IPS-15b (cell line): Measurements from ENCODE around the gene WNK4.

Experiments
- H3K27me3 ChIP-seq: one replicate; pipeline ENCODE4 v1.6.1; 2013; ENCODE audit warnings: low read length; ENCODE audit not compliant: control insufficient read depth, insufficient read depth
- H3K36me3 ChIP-seq: one replicate; pipeline ENCODE4 v1.6.1; 2013; ENCODE audit warnings: low read length; ENCODE audit not compliant: control insufficient read depth, insufficient read depth
- H3K4me1 ChIP-seq: one replicate; pipeline ENCODE4 v1.6.1; 2013; ENCODE audit warnings: mild to moderate bottlenecking, low read length; ENCODE audit not compliant: control insufficient read depth, insufficient read depth
- H3K4me3 ChIP-seq: one replicate; pipeline ENCODE4 v1.5.1; 2013; ENCODE audit warnings: low read depth, low read length
- H3K9ac ChIP-seq: one replicate; pipeline ENCODE4 v1.6.1; 2013; ENCODE audit warnings: low read depth, mild to moderate bottlenecking, low read length
- H3K9me3 ChIP-seq: one replicate; pipeline ENCODE4 v1.6.1; 2013; ENCODE audit warnings: mild to moderate bottlenecking, low read length; ENCODE audit not compliant: control insufficient read depth, insufficient read depth

Gene WNK4

DNA sequence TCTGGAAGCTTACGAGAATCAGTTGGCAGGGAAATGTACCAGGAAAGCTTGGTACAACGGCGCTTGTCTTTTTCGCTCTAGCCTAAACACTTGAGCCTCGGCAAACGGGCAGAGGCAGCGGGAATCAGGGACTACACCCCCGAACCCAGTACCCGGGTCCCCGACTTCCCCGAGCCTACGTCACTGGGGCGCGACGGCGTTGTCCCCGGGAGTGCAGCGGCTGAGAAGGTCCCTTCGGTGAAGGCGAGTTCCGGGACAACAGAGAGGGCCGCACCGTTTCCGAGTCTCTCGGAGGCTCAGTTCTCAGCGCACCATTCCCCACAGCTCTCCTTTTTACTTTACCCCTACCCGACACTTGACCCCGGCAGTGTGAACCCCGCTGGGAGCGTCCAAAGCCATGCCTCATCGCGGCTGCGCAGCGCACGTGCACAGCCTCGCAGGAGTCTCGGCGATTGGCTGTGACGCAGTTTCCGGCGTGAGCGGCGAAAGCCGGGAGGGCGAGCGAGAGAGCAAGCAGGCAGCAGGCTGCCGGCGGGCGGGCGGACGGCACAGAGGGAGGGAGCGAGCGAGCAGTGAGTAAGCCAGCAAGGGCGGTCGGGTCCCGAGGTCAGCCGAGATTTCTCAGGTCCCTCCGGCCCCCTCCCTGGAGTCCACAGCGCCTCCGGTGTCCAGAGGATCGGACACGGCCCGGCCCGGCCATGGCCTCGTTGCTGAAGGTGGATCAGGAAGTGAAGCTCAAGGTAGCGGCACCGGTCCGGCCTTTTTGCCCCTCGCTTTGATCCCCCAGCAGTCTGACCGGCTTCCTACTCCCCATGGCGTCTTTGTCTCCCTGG lies 52.7 kb downstream of the WNK4 start, which contains the start of gene PSME3:
Gene PSME3 (plus strand): TSS at position 464 of the 833 bp plus-strand sequence. CDS start 235 bp downstream, at position 699.
- Histone ChIP-seq H3K27me3 (no peaks in the 10 kb centered on the region), H3K9me3 (no peaks in the 10 kb centered on the region), H3K9ac (peak within 1 kb of the TSS; percentile 98), H3K4me1 (no peaks in the 10 kb centered on the region), H3K36me3 (peaks cover 17% of the 10 kb centered on the region), H3K4me3 (peak within 1 kb of the TSS; percentile 89)

- Histone ChIP-seq H3K9me3 (no peaks in the 10 kb centered on the region), H3K9ac (peak overlapping the region; percentile 98), H3K4me3 (peak overlapping the region; percentile 89), H3K27me3 (no peaks in the 10 kb centered on the region), H3K36me3 (peaks cover 23% of the 10 kb centered on the region), H3K4me1 (no peaks in the 10 kb centered on the region)
These were observed 53.5 kb downstream of the WNK4 start for GRCh38 chr17:42833767-42834422.

- H3K9ac ChIP-seq = no peak overlapping the region
- H3K36me3 ChIP-seq = peaks cover 34% of the 10 kb centered on the region
- H3K4me1 ChIP-seq = no peaks in the 10 kb centered on the region
- no peak overlapping the region for H3K4me3 ChIP-seq
- no peaks in the 10 kb centered on the region for H3K9me3 ChIP-seq
- H3K27me3 ChIP-seq = no peaks in the 10 kb centered on the region
These were observed 55.3 kb downstream of the WNK4 start for GRCh38 chr17:42835732-42836131.

DNA sequence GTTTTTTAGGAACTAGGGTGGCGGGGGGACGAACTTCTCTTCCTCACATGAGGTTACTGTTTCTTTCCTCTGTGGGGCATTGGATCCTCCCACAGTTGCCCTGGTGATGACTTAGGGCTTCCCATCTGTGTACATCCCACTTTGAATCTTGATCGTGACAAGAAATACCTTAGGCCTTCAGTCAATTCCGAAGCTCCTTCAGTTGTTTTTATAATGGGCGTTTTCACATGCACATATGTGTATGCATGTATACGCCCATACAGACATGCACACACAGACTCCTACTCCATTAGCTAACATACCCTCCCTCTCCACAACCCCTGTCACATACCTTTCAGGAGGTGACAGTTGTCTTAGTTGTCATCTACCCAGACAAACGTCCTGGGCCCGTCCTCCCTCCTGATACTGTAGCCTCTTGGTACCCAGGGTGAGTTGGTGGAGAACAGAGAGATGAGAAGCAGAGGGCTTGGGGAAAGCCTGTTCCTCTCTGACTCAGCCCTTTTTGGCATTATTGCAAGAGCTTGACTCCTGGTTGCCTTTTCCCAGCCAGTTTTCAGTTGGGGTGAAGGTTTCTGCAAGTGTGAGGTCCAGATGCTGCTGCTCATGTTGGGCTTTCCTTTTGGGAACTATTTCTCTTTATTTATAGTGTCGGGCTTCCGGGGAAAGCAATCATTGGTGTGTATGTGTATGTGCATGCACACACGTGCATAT lies 61.7 kb downstream of the WNK4 start:
- no peaks in the 10 kb centered on the region for H3K27me3 ChIP-seq
- H3K4me3 ChIP-seq = no peak overlapping the region
- H3K36me3 ChIP-seq = peaks cover 58% of the 10 kb centered on the region
- H3K9ac ChIP-seq = no peak overlapping the region
- H3K4me1 ChIP-seq = no peaks in the 10 kb centered on the region
- no peaks in the 10 kb centered on the region for H3K9me3 ChIP-seq

DNA sequence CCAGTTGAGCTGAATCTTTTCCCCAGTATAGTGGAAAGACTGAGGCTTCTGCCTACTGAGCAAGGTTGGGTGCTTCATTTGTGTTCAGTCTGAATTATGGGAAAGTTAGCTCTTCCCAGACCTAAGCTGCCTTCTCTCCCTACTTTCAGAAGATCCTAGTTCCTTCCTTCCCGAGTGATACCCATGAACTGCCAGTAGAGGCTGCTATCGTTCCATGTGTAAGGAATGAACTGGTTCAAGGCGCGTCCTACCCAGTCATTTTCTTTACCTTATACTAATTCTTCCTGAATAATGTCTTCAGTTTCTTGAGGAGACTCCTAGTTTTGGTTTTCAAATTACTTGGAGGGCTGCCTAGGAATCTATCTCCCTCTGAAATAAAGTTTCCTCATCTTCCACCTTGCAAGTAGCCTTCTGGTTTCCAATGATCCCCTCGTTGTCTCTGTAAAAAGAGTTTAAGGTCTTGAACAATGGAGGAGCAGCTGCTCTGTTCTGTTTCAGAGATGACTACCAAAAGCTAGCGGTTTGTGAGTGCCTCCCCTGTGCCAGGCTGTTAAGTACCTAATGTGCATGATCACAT lies 63.0 kb downstream of the WNK4 start:
- H3K36me3 ChIP-seq = peaks cover 46% of the 10 kb centered on the region
- H3K4me1 ChIP-seq = no peaks in the 10 kb centered on the region
- H3K9me3 ChIP-seq = no peaks in the 10 kb centered on the region

DNA sequence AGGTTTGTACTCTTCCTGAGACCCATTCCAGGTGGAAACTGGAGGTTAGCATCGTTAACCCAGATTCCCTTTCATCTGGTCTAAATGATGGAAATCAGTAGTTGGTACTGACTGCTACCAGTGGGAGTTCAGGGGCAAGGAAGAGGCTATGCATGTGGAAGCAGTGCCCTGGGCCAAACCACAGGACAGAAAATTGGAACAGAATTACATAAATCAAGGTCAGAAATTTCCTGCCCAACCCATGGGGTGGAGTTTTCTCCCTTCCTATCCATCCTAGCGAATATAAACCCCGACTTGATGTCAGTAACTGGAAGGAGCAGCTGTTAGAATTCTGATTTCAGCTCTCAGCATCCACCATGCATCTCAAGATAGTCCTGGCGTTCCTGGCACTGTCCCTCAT lies 63.9 kb downstream of the WNK4 start, which contains the start of gene AOC2:
Gene AOC2 (plus strand): TSS at position 310 of the 400 bp plus-strand sequence. CDS start 47 bp downstream, at position 357.
- peaks cover 39% of the 10 kb centered on the region for H3K36me3 ChIP-seq
- H3K4me3 ChIP-seq = no peak within 1 kb of the TSS
- H3K27me3 ChIP-seq = no peaks in the 10 kb centered on the region
- no peaks in the 10 kb centered on the region for H3K4me1 ChIP-seq
- H3K9ac ChIP-seq = no peak within 1 kb of the TSS
- no peaks in the 10 kb centered on the region for H3K9me3 ChIP-seq

More for the DNA sequence above, 63.0 kb downstream of the WNK4 start:
- H3K27me3 ChIP-seq = no peaks in the 10 kb centered on the region
- no peak overlapping the region for H3K4me3 ChIP-seq
- no peak overlapping the region for H3K9ac ChIP-seq

- Histone ChIP-seq H3K9ac (no peak overlapping the region), H3K4me1 (no peaks in the 10 kb centered on the region), H3K9me3 (no peaks in the 10 kb centered on the region), H3K4me3 (no peak overlapping the region), H3K36me3 (peaks cover 35% of the 10 kb centered on the region), H3K27me3 (no peaks in the 10 kb centered on the region)
These were observed 64.5 kb downstream of the WNK4 start for GRCh38 chr17:42844761-42845555.

GRCh38 chr17:42845556-42845917 lies 65.1 kb downstream of the WNK4 start:
- H3K9me3 ChIP-seq = no peaks in the 10 kb centered on the region
- peaks cover 34% of the 10 kb centered on the region for H3K36me3 ChIP-seq
- no peak overlapping the region for H3K9ac ChIP-seq
- no peaks in the 10 kb centered on the region for H3K27me3 ChIP-seq
- no peak overlapping the region for H3K4me3 ChIP-seq
- H3K4me1 ChIP-seq = no peaks in the 10 kb centered on the region

DNA sequence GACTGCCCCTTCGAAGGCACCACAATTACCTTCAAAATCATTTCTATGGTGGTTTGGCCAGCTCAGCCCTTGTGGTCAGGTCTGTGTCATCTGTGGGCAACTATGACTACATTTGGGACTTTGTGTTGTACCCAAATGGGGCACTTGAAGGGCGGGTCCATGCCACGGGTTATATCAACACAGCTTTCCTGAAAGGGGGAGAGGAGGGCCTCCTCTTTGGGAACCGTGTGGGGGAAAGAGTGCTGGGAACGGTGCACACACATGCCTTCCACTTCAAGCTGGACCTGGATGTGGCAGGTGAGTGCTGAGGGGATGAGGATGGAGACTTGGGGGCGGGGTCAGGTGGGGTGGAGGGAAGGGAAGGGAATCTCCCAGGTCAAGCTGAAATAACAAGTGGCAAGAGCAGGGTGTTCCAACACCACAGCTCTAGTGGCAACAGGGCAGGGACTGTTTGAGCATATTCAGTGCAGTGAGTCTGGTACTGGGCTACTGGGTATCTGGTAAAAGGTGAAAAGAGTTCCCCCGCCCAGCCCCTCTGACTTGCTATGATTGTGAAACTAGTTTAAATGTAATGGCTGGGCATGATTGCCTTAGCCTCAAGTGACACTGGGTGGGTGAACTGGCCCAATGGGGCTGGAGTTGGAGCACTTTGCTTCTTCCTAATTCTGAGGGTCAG lies 65.6 kb downstream of the WNK4 start:
- H3K27me3 ChIP-seq = no peaks in the 10 kb centered on the region
- H3K4me3 ChIP-seq = no peak overlapping the region
- H3K36me3 ChIP-seq = peaks cover 32% of the 10 kb centered on the region
- no peaks in the 10 kb centered on the region for H3K9me3 ChIP-seq
- H3K9ac ChIP-seq = no peak overlapping the region
- H3K4me1 ChIP-seq = no peaks in the 10 kb centered on the region
